Smooth muscle cell (in vitro differentiated cells): ENCODE measurements around the gene DNAJB6. TPM values are rescaled to one million over a fixed set of nuclear protein-coding genes. Genes with fewer than 3 reads are reported as not detected.

Experiments used
- DNase-seq: peaks from one replicate; lab custom pipeline; 2025; ENCODE audit not compliant: unreplicated experiment; lab: John Stamatoyannopoulos, UW
- H2AFZ ChIP-seq: fragments of 200-600 bp; sonication (generic); 2 replicates; pipeline ENCODE4 v1.6.0; 2016; ENCODE audit warnings: antibody characterized with exemption, low read depth, mild to moderate bottlenecking
- H3F3A ChIP-seq: fragments of 200-600 bp; sonication (generic); 2 replicates; pipeline ENCODE4 v1.6.0; 2017; ENCODE audit warnings: antibody characterized with exemption, low read depth
- H3K27ac ChIP-seq: fragments of 200-600 bp; sonication (generic); 2 replicates; pipeline ENCODE4 v1.5.1; 2016; ENCODE audit warnings: low read depth, mild to moderate bottlenecking
- H3K27me3 ChIP-seq: fragments of 200-600 bp; sonication (generic); 2 replicates; pipeline ENCODE4 v1.6.1; 2016; ENCODE audit warnings: low read depth, mild to moderate bottlenecking
- H3K36me3 ChIP-seq: fragments of 200-600 bp; sonication (generic); 2 replicates; pipeline ENCODE4 v1.5.1; 2016; ENCODE audit warnings: low read depth
- H3K4me1 ChIP-seq: fragments of 200-600 bp; sonication (generic); 2 replicates; pipeline ENCODE4 v1.5.1; 2016; ENCODE audit warnings: low read depth
- H3K4me2 ChIP-seq: fragments of 200-600 bp; sonication (generic); 2 replicates; pipeline ENCODE4 v1.6.0; 2016; ENCODE audit warnings: mild to moderate bottlenecking
- H3K4me3 ChIP-seq: fragments of 200-600 bp; sonication (generic); 2 replicates; pipeline ENCODE4 v1.5.1; 2016; ENCODE audit warnings: mild to moderate bottlenecking
- H3K79me2 ChIP-seq: fragments of 200-600 bp; sonication (generic); 2 replicates; pipeline ENCODE4 v1.6.0; 2016; ENCODE audit warnings: low read depth, mild to moderate bottlenecking
- H3K9ac ChIP-seq: fragments of 200-600 bp; sonication (generic); 2 replicates; pipeline ENCODE4 v1.6.0; 2016; ENCODE audit warnings: low read depth
- H3K9me3 ChIP-seq: fragments of 200-600 bp; sonication (generic); replicated peaks from 2 replicates; pipeline ENCODE4 v1.5.1; 2016; ENCODE audit warnings: low read depth
- H4K20me1 ChIP-seq: fragments of 200-600 bp; sonication (generic); 2 replicates; pipeline ENCODE4 v1.6.0; 2016; ENCODE audit warnings: low read depth
- CTCF ChIP-seq: fragments of 200-600 bp; sonication (generic); IDR thresholded peaks from 2 replicates; pipeline ENCODE4 v1.5.1; 2017; ENCODE audit warnings: borderline replicate concordance, mild to moderate bottlenecking, antibody characterized with exemption; ENCODE audit not compliant: insufficient read depth, poor library complexity, severe bottlenecking
- WGBS: methylation state at CpG from one replicate; pipeline ENCODE4 v1.1.7; 2016; ENCODE audit warnings: low lambda C conversion rate; 5-methylcytosine and 5-hydroxymethylcytosine counted together
- polyA plus RNA-seq: library from polyadenylated mRNA; unstranded; fragments of >200 nt; fragmentation: Nextera tagmentation; extraction: Ambion mirVana; gene quantifications from 2 replicates; pipeline ENCODE4 v1.2.1, GENCODE V29; 2016
- total RNA-seq: library from RNA; depleted of rRNA; stranded (reverse); fragments of >200 nt; gene quantifications from 2 replicates; pipeline ENCODE4 v1.2.3, GENCODE V29; 2014

DNAJB6 gene
- total and polyA plus RNA-seq, 2 experiments from 2014 or later = 103 to 104 TPM

- Histone ChIP-seq H2AFZ (no peak overlapping the region), H4K20me1 (no peaks in the 10 kb centered on the region), H3K79me2 (no peaks in the 10 kb centered on the region), H3K27ac (no peak overlapping the region), H3K27me3 (no peaks in the 10 kb centered on the region), H3K4me2 (no peak overlapping the region), H3K4me3 (no peak overlapping the region), H3K4me1 (no peaks in the 10 kb centered on the region), H3K9me3 (no peaks in the 10 kb centered on the region), H3K9ac (no peak overlapping the region), H3K36me3 (no peaks in the 10 kb centered on the region), H3F3A (no peaks in the 10 kb centered on the region)
- no peak for TF ChIP-seq CTCF
- DNase-seq = no peak
- WGBS = 94% methylated on average over 13 of the region's 13 CpGs
Measured at GRCh38 chr7:157297185-157297584, 39.6 kb upstream of the DNAJB6 start.

GRCh38 chr7:157299317-157299612 is 37.5 kb upstream of the DNAJB6 start:
- Histone ChIP-seq H3F3A (no peaks in the 10 kb centered on the region), H3K9me3 (no peaks in the 10 kb centered on the region), H3K4me1 (no peaks in the 10 kb centered on the region), H2AFZ (no peak overlapping the region), H3K36me3 (no peaks in the 10 kb centered on the region), H3K4me3 (no peak overlapping the region), H3K79me2 (no peaks in the 10 kb centered on the region), H3K27ac (no peak overlapping the region), H4K20me1 (no peaks in the 10 kb centered on the region), H3K27me3 (no peaks in the 10 kb centered on the region), H3K4me2 (no peak overlapping the region), H3K9ac (no peak overlapping the region)
- DNase-seq = no peak
- no peak for TF ChIP-seq CTCF
- 100% methylated on average over 3 of the region's 3 CpGs for WGBS

- Histone ChIP-seq H3K4me1 (no peaks in the 10 kb centered on the region), H3K36me3 (no peaks in the 10 kb centered on the region), H3K9me3 (no peaks in the 10 kb centered on the region), H3K27me3 (no peaks in the 10 kb centered on the region), H4K20me1 (no peaks in the 10 kb centered on the region), H3K9ac (no peak overlapping the region), H3K79me2 (no peaks in the 10 kb centered on the region), H3K4me2 (no peak overlapping the region), H2AFZ (no peak overlapping the region), H3K27ac (no peak overlapping the region), H3K4me3 (no peak overlapping the region), H3F3A (no peaks in the 10 kb centered on the region)
- no peak for DNase-seq
- WGBS = 87% methylated on average over 27 of the region's 37 CpGs
- no peak for TF ChIP-seq CTCF
Measured at GRCh38 chr7:157299613-157300368, 37.0 kb upstream of the DNAJB6 start.

- Histone ChIP-seq H3K79me2 (no peaks in the 10 kb centered on the region), H3K9me3 (no peaks in the 10 kb centered on the region), H3K36me3 (no peaks in the 10 kb centered on the region), H3K27ac (no peak overlapping the region), H2AFZ (no peak overlapping the region), H3K4me1 (no peaks in the 10 kb centered on the region), H4K20me1 (no peaks in the 10 kb centered on the region), H3K27me3 (no peaks in the 10 kb centered on the region), H3K9ac (no peak overlapping the region), H3F3A (no peaks in the 10 kb centered on the region), H3K4me3 (no peak overlapping the region), H3K4me2 (no peak overlapping the region)
- 94% methylated on average over 29 of the region's 29 CpGs for WGBS
- no peak for TF ChIP-seq CTCF
- DNase-seq = no peak
Measured at GRCh38 chr7:157300369-157300825, 36.4 kb upstream of the DNAJB6 start.
